Stimulated activated CD8-positive, alpha-beta memory T cell treated with anti-CD3 and anti-CD28 coated beads, Interleukin-12 subunit alpha, Interleukin-12 subunit beta, amount 100 ng/mL, for 4 hours (primary cell): ENCODE data around the gene THAP10.
A peak's percentile ranks its signal among the peaks of the same experiment; 100 is the strongest.
"Not testable (repeated sequence)": the region's sequence is repeated elsewhere in the genome, so short reads cannot be mapped to it uniquely, and the experiment has no call there.

Source experiments
- DNase-seq: peaks from one replicate; pipeline ENCODE4 v3.0.0-alpha.2; 2020; ENCODE audit warnings: low read depth

Gene THAP10

GRCh38 chr15:70892002-70892911 lies at the start of gene THAP10, which contains the start of gene LRRC49:
THAP10 (minus strand) TSS chr15:70892433; CDS start chr15:70892272, 161 bp downstream.
LRRC49 (plus strand) TSS chr15:70892826; CDS start chr15:70892895, 69 bp downstream.
- DNase-seq = peak; percentile 4

- no peak for DNase-seq
Observed at GRCh38 chr15:70936326-70936725, 44.1 kb upstream of the THAP10 start.

DNA sequence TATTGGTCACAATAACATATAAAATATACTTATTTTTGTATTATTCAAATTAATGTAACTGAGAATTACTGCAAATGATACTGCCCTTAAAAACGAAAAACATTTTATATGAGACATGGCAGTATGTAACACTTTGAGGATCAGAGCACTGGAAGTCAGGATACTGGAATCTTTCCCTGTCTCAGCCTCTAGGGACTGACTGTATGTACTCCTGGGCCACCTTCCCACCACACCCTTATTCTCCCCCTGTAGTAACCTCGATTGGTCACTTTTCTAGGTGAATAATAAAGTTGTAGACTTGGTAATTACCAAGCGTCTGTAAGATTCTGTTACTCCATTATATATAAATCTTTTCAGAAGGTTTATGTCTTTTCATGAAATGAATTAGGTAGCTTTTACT lies 43.4 kb upstream of the THAP10 start:
- DNase-seq = no peak

GRCh38 chr15:70933411-70933810 lies 41.2 kb upstream of the THAP10 start:
- DNase-seq = no peak

GRCh38 chr15:70932397-70932796 lies 40.2 kb upstream of the THAP10 start:
- DNase-seq = no peak

DNA sequence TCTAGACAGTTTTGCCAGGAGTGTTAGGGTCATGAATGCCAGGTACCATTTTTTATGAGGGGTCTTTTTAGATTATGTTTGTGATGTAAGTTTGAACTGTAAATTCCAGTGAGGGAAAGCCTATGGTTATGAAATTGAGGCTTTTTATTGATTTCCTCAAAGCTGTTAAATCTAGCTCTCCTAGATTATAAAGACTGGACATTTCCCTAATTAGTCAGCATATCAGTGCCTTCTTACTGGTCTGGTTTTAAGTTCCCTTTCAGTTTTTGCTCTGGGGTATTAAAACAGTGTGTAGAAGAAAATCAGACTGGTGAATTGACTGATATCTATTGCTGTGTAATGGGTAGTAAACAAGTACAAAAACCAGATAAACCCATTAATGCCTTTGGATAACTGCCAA lies 39.6 kb upstream of the THAP10 start:
- no peak for DNase-seq

DNA sequence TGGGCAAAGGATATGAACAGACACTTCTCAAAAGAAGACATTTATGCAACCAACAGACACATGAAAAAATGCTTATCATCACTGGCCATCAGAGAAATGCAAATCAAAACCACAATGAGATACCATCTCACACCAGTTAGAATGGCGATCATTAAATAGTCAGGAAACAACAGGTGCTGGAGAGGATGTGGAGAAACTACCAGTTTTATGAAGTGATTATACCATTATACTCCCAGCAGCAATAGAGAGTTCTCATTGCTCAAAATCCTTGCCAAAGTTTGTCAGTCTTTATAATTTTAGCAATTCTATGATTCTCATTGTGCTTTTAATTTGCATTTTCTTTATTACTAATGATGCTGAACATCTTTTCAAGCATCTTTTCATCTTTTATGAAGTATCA lies 34.7 kb upstream of the THAP10 start:
- not testable (repeated sequence) for DNase-seq

GRCh38 chr15:70923311-70924080 lies 31.3 kb upstream of the THAP10 start:
- no peak for DNase-seq

GRCh38 chr15:70922119-70922518 lies 29.9 kb upstream of the THAP10 start:
- no peak for DNase-seq

- no peak for DNase-seq
Observed at GRCh38 chr15:70920981-70921696, 28.9 kb upstream of the THAP10 start.

GRCh38 chr15:70917955-70918354 lies 25.7 kb upstream of the THAP10 start:
- no peak for DNase-seq

DNA sequence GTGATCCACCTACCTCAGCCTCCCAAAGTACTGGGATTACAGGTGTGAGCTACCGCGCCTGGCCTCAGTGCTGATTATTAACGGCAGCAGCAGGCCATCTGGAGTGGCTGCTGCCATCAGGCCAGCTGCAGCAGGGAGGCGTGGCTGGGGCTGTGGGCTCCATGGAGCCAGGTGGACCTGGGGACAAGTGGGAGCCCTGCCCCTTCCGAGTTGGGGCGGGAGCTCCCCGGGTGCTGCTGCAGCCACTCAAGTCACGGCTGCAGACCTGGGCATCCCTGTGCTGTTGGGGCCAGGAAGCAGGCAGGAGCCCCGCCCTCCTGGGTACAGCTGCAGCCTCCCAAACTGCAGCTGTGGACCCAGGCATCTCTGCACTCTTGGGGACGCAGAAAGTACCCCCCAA lies 24.3 kb upstream of the THAP10 start:
- no peak for DNase-seq

DNA sequence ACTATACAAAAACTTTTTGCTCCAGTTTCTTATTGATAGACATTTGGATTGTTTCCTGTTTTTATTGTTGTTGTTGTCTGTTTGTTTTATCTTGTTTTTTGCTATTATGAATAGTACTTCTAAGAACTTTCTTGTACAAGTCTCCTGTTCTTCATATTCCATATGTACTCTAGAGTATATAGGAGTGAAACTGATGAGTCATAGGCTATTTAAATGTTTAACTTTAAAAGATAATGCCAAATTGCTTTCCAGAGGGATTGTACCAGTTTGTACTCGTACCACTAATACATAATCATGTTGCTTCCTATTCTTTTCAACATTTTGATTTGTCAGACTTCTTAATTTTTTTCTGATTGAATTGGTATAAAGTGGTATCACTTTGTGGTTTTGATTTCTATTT lies 20.0 kb upstream of the THAP10 start:
- DNase-seq = no peak

- no peak for DNase-seq
Observed at GRCh38 chr15:70910958-70911357, 18.7 kb upstream of the THAP10 start.

DNA sequence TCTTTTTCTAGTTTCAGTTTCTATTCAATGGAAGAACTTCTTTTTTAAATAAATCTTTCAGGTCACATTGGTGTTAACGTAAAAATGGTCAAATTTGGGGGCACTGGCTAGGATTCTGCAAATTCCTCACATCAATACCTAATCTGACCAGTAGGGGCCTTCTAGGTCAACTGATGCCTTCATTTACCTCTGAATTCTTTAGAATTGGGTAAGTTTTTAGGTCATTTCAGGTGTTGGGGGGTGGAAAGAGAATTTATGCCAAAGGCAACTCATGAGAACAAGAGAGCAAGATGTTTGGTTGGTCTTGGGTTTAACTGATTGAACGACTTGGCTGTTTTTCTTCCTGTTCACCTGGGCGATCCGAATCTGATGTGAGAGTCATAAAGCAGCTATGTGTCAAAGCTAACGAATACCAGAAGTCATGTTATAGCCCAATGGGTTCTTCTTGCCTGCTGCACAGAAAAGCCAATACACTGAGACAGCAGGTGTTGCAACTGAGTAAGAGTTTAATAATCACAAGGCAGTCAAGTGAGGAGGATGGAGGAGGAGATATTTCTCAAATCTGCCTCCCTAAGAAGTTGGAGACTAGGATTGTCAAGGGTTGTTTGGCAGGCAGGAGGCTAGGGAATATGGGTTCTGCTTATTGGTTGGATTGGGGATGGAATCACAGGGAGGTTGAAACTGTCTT lies 15.7 kb upstream of the THAP10 start:
- no peak for DNase-seq

DNA sequence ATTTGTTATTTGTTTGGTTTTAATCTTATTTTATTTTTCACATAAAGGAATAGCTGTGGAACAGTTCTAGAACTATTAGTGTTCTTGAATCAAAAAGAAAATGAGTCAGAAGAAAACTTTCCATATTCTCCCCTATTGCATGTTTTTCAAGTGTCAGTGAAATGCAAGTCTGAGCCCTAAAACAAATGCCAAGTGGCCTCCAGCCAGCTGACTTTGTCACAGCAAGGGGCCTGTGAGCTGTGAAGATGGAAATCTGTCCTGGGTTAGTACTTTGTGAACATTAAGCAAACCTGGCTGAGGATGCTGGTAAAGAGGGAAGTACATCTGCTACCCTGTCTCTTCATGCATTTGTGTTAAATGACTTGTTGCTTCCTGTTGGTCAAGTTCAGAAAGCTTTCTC lies 14.6 kb upstream of the THAP10 start:
- DNase-seq = no peak

GRCh38 chr15:70902107-70902506 lies 9.9 kb upstream of the THAP10 start:
- no peak for DNase-seq

- DNase-seq = no peak
Observed at GRCh38 chr15:70892912-70893560, 803 bp upstream of the THAP10 start.

DNA sequence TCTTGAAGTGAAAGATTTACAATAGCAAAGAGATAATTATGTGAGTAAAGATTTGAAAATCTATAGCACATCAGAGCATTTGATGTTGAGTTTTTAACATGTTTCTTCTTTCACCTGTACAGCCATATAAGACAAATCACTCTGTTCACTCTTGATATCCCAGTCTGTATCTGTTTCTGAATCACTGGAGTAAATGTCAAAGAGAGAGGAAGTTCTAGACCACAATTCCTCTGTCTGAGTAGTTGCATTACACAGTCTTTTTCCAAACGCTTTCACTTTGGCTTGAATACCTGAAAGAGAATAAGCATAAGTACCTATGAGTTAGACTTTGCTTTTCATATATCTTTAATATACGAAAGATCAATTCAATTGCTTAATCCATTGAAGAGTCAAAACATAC lies 9.9 kb downstream of the THAP10 start:
- no peak for DNase-seq

DNA sequence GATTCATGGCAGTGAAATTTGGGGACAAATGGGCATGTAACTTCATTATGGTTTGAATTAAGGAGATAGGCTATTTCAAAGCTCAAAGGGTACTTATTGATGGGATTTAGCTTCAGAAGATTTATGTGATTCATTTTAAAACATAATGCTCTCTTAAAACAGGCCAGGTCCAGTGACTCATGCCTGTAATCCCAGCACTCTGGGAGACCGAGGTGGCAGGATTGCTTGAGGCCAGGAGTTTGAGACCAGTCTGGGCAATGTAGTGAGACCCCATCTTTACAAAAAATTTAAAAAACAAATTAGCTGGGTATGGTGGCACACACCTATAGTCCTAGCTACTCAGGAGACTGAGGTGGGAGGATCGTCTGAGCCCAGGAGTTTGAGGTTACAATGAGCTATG lies 11.5 kb downstream of the THAP10 start:
- DNase-seq = no peak

- DNase-seq = no peak
Observed at GRCh38 chr15:70879401-70879800, 12.8 kb downstream of the THAP10 start.
